ENCODE data around the gene SRPRB.

The SRPRB gene

DNA sequence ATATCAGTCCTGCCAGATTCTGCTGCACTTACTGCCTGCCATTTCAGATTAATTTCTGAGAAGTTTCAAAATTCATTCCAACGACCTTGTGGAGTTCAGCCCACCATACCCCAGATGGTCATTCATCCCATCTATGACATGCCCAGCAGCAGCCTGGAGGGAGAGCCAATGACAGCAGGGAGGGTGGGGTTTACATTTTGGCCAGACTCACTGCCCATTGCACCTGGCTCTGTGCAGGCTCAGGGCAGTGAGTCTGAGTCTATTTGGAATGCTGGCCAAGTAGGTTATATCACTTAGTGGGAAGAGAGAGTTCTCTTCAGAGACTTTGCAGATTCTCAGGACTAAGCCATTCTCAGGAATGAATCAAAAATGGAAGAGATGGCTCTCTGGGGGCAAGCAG lies 21.5 kb downstream of the SRPRB start:
- H3K36me3 Mint-ChIP-seq (ENCODE audit: low read depth): peaks cover 33% of the 10 kb centered on the region
- TF ChIP-seq, protein P1, sequence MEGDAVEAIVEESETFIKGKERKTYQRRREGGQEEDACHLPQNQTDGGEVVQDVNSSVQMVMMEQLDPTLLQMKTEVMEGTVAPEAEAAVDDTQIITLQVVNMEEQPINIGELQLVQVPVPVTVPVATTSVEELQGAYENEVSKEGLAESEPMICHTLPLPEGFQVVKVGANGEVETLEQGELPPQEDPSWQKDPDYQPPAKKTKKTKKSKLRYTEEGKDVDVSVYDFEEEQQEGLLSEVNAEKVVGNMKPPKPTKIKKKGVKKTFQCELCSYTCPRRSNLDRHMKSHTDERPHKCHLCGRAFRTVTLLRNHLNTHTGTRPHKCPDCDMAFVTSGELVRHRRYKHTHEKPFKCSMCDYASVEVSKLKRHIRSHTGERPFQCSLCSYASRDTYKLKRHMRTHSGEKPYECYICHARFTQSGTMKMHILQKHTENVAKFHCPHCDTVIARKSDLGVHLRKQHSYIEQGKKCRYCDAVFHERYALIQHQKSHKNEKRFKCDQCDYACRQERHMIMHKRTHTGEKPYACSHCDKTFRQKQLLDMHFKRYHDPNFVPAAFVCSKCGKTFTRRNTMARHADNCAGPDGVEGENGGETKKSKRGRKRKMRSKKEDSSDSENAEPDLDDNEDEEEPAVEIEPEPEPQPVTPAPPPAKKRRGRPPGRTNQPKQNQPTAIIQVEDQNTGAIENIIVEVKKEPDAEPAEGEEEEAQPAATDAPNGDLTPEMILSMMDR (IDR thresholded peaks at IDR 0.05; ENCODE audit: unreplicated experiment in 3 of 3): no peak
- H3K9me3 Mint-ChIP-seq: no peaks in the 10 kb centered on the region
- no peak overlapping the region for H3K4me3 Mint-ChIP-seq
- H3K27me3 Mint-ChIP-seq (ENCODE audit: low read depth): no peaks in the 10 kb centered on the region
- no peaks in the 10 kb centered on the region for H3K4me1 Mint-ChIP-seq
- no peak overlapping the region for H3K27ac Mint-ChIP-seq

DNA sequence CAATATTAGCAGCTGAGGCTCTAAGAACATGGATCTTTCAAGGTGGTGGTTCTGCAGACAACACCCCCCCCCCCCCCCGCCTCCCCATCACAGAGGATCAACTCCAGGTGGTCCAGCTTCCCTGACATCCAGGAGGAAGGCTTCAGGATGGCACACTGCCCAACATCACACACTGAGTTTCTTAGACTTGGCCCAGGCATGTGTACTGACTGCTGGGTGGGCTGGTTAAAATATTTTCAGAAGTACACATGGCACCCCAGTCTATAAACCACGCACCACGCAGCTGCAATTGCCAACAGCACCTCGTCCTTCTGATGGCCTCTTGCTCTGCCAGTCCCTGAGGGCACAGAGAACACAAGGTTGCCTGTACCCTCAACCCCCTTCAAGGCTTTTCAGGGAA lies 22.1 kb downstream of the SRPRB start:
- H3K4me1 Mint-ChIP-seq: no peaks in the 10 kb centered on the region
- H3K9me3 Mint-ChIP-seq: no peaks in the 10 kb centered on the region
- H3K36me3 Mint-ChIP-seq (ENCODE audit: low read depth): peaks cover 28% of the 10 kb centered on the region
- TF ChIP-seq, protein P1 (IDR thresholded peaks at IDR 0.05; ENCODE audit: unreplicated experiment in 3 of 3): no peak
- H3K27ac Mint-ChIP-seq: no peak overlapping the region
- H3K27me3 Mint-ChIP-seq (ENCODE audit: low read depth): no peaks in the 10 kb centered on the region
- no peak overlapping the region for H3K4me3 Mint-ChIP-seq

DNA sequence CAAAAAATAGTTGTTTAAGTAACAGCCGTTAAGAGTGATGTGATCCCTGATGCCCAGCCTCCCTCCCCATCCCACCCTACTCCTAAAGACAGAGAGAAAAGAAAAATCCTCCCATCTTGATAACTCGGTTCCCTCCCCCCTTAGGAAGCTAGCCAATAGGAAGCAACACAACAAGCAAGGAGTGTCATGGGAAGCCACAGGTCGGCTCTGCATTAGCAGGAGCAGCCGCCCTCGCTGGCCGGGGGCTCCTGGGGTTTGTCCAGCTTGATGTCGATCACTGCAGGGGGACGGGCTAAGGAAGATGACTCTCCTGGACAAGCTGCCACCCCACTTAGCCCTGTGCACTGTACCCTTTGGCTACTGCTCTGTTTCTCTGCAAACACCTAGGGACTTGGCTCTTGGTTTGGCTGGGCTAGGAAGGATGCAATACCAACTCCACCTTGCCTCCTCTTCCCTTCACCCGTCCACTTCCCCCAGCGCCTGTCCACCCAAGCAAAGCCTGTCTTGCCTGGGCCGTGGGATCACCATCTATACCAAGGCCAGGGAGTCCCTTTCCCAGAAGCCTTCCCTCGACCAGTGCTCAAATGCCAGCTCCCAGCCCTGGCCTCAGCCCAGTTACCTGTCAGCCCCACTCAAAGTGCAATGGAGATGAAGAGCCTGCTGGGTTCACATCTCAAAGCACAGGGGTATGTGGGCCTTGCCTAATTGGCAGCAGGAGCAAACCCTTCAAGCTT lies 23.1 kb downstream of the SRPRB start:
- H3K4me1 Mint-ChIP-seq: no peaks in the 10 kb centered on the region
- peaks cover 18% of the 10 kb centered on the region for H3K36me3 Mint-ChIP-seq (ENCODE audit: low read depth)
- H3K27me3 Mint-ChIP-seq (ENCODE audit: low read depth): no peaks in the 10 kb centered on the region
- H3K4me3 Mint-ChIP-seq: no peak overlapping the region
- no peaks in the 10 kb centered on the region for H3K9me3 Mint-ChIP-seq
- no peak overlapping the region for H3K27ac Mint-ChIP-seq
- TF ChIP-seq, protein P1 (IDR thresholded peaks at IDR 0.05; ENCODE audit: unreplicated experiment in 3 of 3): no peak

DNA sequence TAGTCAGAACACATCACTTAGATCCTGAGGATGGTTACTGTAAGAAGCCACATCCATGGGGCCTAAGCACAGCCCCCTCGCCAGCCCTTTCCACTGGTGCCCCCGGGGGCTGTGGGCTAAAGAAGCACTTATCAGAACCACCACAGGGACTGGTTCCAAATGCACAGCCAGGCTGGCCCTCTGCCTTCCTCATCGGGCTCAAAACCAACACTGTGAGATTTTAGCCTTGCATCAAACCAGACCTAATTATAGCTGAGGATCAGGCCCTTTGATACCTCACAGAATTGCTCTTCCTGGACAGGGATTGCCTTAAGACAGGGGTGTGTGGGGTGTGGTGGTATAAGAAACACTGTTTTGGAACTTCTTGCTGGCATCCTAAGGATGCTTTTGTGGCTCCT lies 23.7 kb downstream of the SRPRB start:
- H3K4me1 Mint-ChIP-seq: no peaks in the 10 kb centered on the region
- no peak overlapping the region for H3K4me3 Mint-ChIP-seq
- H3K9me3 Mint-ChIP-seq: no peaks in the 10 kb centered on the region
- H3K27me3 Mint-ChIP-seq (ENCODE audit: low read depth): no peaks in the 10 kb centered on the region
- no peak overlapping the region for H3K27ac Mint-ChIP-seq
- TF ChIP-seq, protein P1 (IDR thresholded peaks at IDR 0.05; ENCODE audit: unreplicated experiment in 3 of 3): no peak
- H3K36me3 Mint-ChIP-seq (ENCODE audit: low read depth): peaks cover 13% of the 10 kb centered on the region

DNA sequence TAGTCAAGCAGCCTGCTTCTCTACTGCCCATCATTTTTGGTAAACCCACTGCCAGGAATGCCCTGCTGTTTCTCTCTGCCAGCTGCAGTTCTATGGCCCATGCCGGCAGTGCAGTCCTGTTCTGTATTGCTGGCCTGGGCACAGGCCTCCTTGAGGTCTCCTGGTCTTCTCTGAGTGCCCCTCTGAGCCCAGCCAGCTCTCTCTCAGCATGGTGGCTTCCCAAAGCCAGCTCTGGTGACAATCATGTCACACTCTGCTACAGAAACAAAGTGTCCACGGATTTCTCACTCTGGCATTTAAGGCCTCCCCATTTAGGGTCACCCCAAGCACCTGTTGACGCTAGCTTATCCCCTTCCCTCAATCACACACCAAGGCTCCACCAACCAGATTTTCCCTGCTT lies 24.5 kb downstream of the SRPRB start:
- no peaks in the 10 kb centered on the region for H3K27me3 Mint-ChIP-seq (ENCODE audit: low read depth)
- TF ChIP-seq, protein P1 (IDR thresholded peaks at IDR 0.05; ENCODE audit: unreplicated experiment in 3 of 3): no peak
- H3K4me3 Mint-ChIP-seq: no peak overlapping the region
- no peaks in the 10 kb centered on the region for H3K4me1 Mint-ChIP-seq
- peaks cover 11% of the 10 kb centered on the region for H3K36me3 Mint-ChIP-seq (ENCODE audit: low read depth)
- H3K9me3 Mint-ChIP-seq: no peaks in the 10 kb centered on the region
- H3K27ac Mint-ChIP-seq: no peak overlapping the region

All from nephron (organoid).